OCI-LY1 (cell line): Measurements from ENCODE around the gene TEX53.

Experiments
- H2AFZ ChIP-seq: fragments of 200-600 bp; sonication (generic), shearing (Covaris generic); 2 replicates; pipeline ENCODE4 v1.6.0; 2014; ENCODE audit warnings: antibody characterized with exemption, mild to moderate bottlenecking, low read length
- H3F3A ChIP-seq: fragments of 200-600 bp; sonication (generic), shearing (Covaris generic); 2 replicates; pipeline ENCODE4 v1.6.0; 2014; ENCODE audit warnings: mild to moderate bottlenecking, antibody characterized with exemption, low read length, moderate library complexity; ENCODE audit not compliant: insufficient read depth
- H3K27ac ChIP-seq: fragments of 200-600 bp; sonication (generic); 2 replicates; pipeline ENCODE4 v1.5.1; 2014; ENCODE audit warnings: low read length, mixed run types, mild to moderate bottlenecking, low read depth; ENCODE audit not compliant: poor library complexity, severe bottlenecking
- H3K27me3 ChIP-seq: fragments of 200-600 bp; sonication (generic); 2 replicates; pipeline ENCODE4 v1.6.0; 2014; ENCODE audit warnings: antibody characterized with exemption, mild to moderate bottlenecking, low read length, moderate library complexity; ENCODE audit not compliant: insufficient read depth
- H3K36me3 ChIP-seq: fragments of 200-600 bp; sonication (generic); 2 replicates; pipeline ENCODE4 v1.6.1; 2014; ENCODE audit warnings: mild to moderate bottlenecking, antibody characterized with exemption, low read length, moderate library complexity, mixed read lengths; ENCODE audit not compliant: insufficient read depth
- H3K4me1 ChIP-seq: fragments of 200-600 bp; sonication (generic); 2 replicates; pipeline ENCODE4 v1.5.1; 2014; ENCODE audit warnings: mild to moderate bottlenecking, low read length, moderate library complexity; ENCODE audit not compliant: insufficient read depth, severe bottlenecking
- H3K4me2 ChIP-seq: fragments of 200-600 bp; sonication (generic), shearing (Covaris generic); 2 replicates; pipeline ENCODE4 v1.6.1; 2014; ENCODE audit warnings: low read length
- H3K4me3 ChIP-seq: fragments of 200-600 bp; sonication (generic); 2 replicates; pipeline ENCODE4 v1.5.1; 2014; ENCODE audit warnings: low read length, low read depth, mild to moderate bottlenecking, mixed read lengths; ENCODE audit not compliant: poor library complexity, severe bottlenecking
- H3K79me2 ChIP-seq: fragments of 200-600 bp; shearing (Covaris generic); 2 replicates; pipeline ENCODE4 v1.6.1; 2016; ENCODE audit warnings: mixed run types, low read length, mixed read lengths; ENCODE audit not compliant: insufficient read depth
- H3K9ac ChIP-seq: fragments of 200-600 bp; sonication (generic), shearing (Covaris generic); 2 replicates; pipeline ENCODE4 v1.6.1; 2014; ENCODE audit warnings: mild to moderate bottlenecking, low read length, mixed read lengths
- H3K9me2 ChIP-seq: fragments of 200-600 bp; sonication (generic), shearing (Covaris generic); 2 replicates; pipeline ENCODE4 v1.6.1; 2014; ENCODE audit warnings: low read depth, mild to moderate bottlenecking, low read length, mixed read lengths
- H3K9me3 ChIP-seq: fragments of 200-600 bp; shearing (Covaris generic); 2 replicates; pipeline ENCODE4 v1.6.1; 2014; ENCODE audit warnings: low read length, mixed read lengths
- H4K20me1 ChIP-seq: fragments of 200-600 bp; sonication (generic), shearing (Covaris generic); 2 replicates; pipeline ENCODE4 v1.6.0; 2016; ENCODE audit warnings: mild to moderate bottlenecking, low read length; ENCODE audit not compliant: insufficient read depth
- CTCF ChIP-seq: fragments of 200-600 bp; sonication (generic), shearing (Covaris generic); IDR thresholded peaks from 2 replicates; pipeline ENCODE4 v1.5.1; 2017; ENCODE audit warnings: mild to moderate bottlenecking, antibody characterized with exemption, low read length, moderate library complexity, mixed read lengths
- EZH2 ChIP-seq: fragments of 200-600 bp; sonication (generic), shearing (Covaris generic); IDR thresholded peaks from 2 replicates; pipeline ENCODE4 v1.8.0; 2017; ENCODE audit warnings: borderline replicate concordance, mixed run types, mild to moderate bottlenecking, antibody characterized with exemption, low read length, moderate library complexity, mixed read lengths

TEX53 gene

GRCh38 chr9:114629563-114630090 is 28.0 kb downstream of the TEX53 start:
- Histone ChIP-seq H2AFZ (no peak overlapping the region), H4K20me1 (no peaks in the 10 kb centered on the region), H3K4me3 (no peak overlapping the region), H3K4me2 (no peak overlapping the region), H3K9ac (no peak overlapping the region), H3K79me2 (no peaks in the 10 kb centered on the region), H3K4me1 (no peaks in the 10 kb centered on the region), H3K27me3 (no peaks in the 10 kb centered on the region), H3K36me3 (peaks cover 97% of the 10 kb centered on the region), H3K27ac (no peak overlapping the region), H3F3A (no peaks in the 10 kb centered on the region), H3K9me2 (no peaks in the 10 kb centered on the region), H3K9me3 (no peaks in the 10 kb centered on the region)
- TF ChIP-seq CTCF (no peak), EZH2 (no peak)

GRCh38 chr9:114627553-114627952 is 30.1 kb downstream of the TEX53 start:
- no peak for TF ChIP-seq EZH2
- no peak for TF ChIP-seq CTCF
- H3F3A ChIP-seq, result no peaks in the 10 kb centered on the region
- no peak overlapping the region for H3K9ac ChIP-seq
- H3K9me3 ChIP-seq, result no peaks in the 10 kb centered on the region
- no peaks in the 10 kb centered on the region for H4K20me1 ChIP-seq
- H2AFZ ChIP-seq, result no peak overlapping the region
- no peak overlapping the region for H3K4me3 ChIP-seq
- no peak overlapping the region for H3K4me2 ChIP-seq
- peaks cover 92% of the 10 kb centered on the region for H3K36me3 ChIP-seq
- no peaks in the 10 kb centered on the region for H3K27me3 ChIP-seq
- no peaks in the 10 kb centered on the region for H3K4me1 ChIP-seq
- no peak overlapping the region for H3K27ac ChIP-seq
- H3K79me2 ChIP-seq, result no peaks in the 10 kb centered on the region
- no peaks in the 10 kb centered on the region for H3K9me2 ChIP-seq

- Histone ChIP-seq H3K79me2 (no peaks in the 10 kb centered on the region), H3K9me3 (no peaks in the 10 kb centered on the region), H3K9me2 (no peaks in the 10 kb centered on the region), H2AFZ (no peak overlapping the region), H3K36me3 (peaks cover 92% of the 10 kb centered on the region), H3K4me2 (no peak overlapping the region), H3K27me3 (no peaks in the 10 kb centered on the region), H3K4me3 (no peak overlapping the region), H3K4me1 (no peaks in the 10 kb centered on the region), H3F3A (no peaks in the 10 kb centered on the region), H4K20me1 (no peaks in the 10 kb centered on the region), H3K9ac (no peak overlapping the region), H3K27ac (no peak overlapping the region)
- no peak for TF ChIP-seq CTCF
- no peak for TF ChIP-seq EZH2
Observed at GRCh38 chr9:114626415-114627020, 31.1 kb downstream of the TEX53 start.
